HL-60 (cell line): ENCODE measurements around the gene RBM15B.

Experiments
- CTCF ChIP-seq: IDR thresholded peaks from one replicate; pipeline ENCODE4 v1.5.1; 2011; ENCODE audit warnings: low read length, control low read depth, inconsistent platforms; ENCODE audit not compliant: insufficient read depth
- GABPA ChIP-seq: IDR thresholded peaks from 2 replicates; pipeline ENCODE4 v1.6.1; 2012; ENCODE audit warnings: low read depth
- POLR2AphosphoS5 ChIP-seq: IDR thresholded peaks from 2 replicates; pipeline ENCODE4 v1.6.1; 2012; ENCODE audit warnings: low read depth
- SPI1 ChIP-seq: IDR thresholded peaks from 2 replicates; pipeline ENCODE4 v1.6.1; 2012; ENCODE audit warnings: low read depth, mild to moderate bottlenecking, borderline replicate concordance

- TF ChIP-seq CTCF (no peak), GABPA (no peak), POLR2AphosphoS5 (no peak; the same call in 1 of the 2 replicates), SPI1 (no peak)
Measured at GRCh38 chr3:51397392-51397791, 6.3 kb downstream of the RBM15B start.
